Ishikawa (cell line): Measurements from ENCODE around the gene ZNF592.

Experiments
- CEBPB ChIP-seq: IDR thresholded peaks from 2 replicates; pipeline ENCODE4 v1.6.1; 2012
- CREB1 ChIP-seq: IDR thresholded peaks from 2 replicates; pipeline ENCODE4 v1.6.1; 2012; ENCODE audit warnings: low read depth
- EGR1 ChIP-seq: IDR thresholded peaks from 2 replicates; pipeline ENCODE4 v1.6.1; 2012
- EP300 ChIP-seq: IDR thresholded peaks from 2 replicates; pipeline ENCODE4 v1.6.1; 2012; ENCODE audit warnings: borderline replicate concordance
- FOXM1 ChIP-seq: IDR thresholded peaks from 2 replicates; pipeline ENCODE4 v1.6.1; 2012; ENCODE audit warnings: low read depth, borderline replicate concordance
- NFIC ChIP-seq: IDR thresholded peaks from 2 replicates; pipeline ENCODE4 v1.6.1; 2012
- RAD21 ChIP-seq: IDR thresholded peaks from 2 replicates; pipeline ENCODE4 v1.6.1; 2012; ENCODE audit warnings: low read depth
- TAF1 ChIP-seq: IDR thresholded peaks from 2 replicates; pipeline ENCODE4 v1.6.1; 2012; ENCODE audit warnings: low read depth, mild to moderate bottlenecking
- TCF12 ChIP-seq: IDR thresholded peaks from 2 replicates; pipeline ENCODE4 v1.6.1; 2012; ENCODE audit warnings: low read depth
- TEAD4 ChIP-seq: IDR thresholded peaks from 2 replicates; pipeline ENCODE4 v1.6.1; 2012
- USF1 ChIP-seq: IDR thresholded peaks from 2 replicates; pipeline ENCODE4 v1.6.1; 2012
- YY1 ChIP-seq: IDR thresholded peaks from 2 replicates; pipeline ENCODE4 v1.6.1; 2012; ENCODE audit warnings: low read depth
- ZBTB7A ChIP-seq: IDR thresholded peaks from 2 replicates; pipeline ENCODE4 v1.6.1; 2012; ENCODE audit warnings: low read depth
- TF ChIP-seq, protein P1 (sequence below): IDR thresholded peaks from 2 replicates; pipeline ENCODE4 v1.6.1; 2012
- TF ChIP-seq, protein P2 (sequence below): IDR thresholded peaks from 2 replicates; pipeline ENCODE4 v1.6.1; 2012; ENCODE audit warnings: low read depth, mild to moderate bottlenecking

The ZNF592 gene

DNA sequence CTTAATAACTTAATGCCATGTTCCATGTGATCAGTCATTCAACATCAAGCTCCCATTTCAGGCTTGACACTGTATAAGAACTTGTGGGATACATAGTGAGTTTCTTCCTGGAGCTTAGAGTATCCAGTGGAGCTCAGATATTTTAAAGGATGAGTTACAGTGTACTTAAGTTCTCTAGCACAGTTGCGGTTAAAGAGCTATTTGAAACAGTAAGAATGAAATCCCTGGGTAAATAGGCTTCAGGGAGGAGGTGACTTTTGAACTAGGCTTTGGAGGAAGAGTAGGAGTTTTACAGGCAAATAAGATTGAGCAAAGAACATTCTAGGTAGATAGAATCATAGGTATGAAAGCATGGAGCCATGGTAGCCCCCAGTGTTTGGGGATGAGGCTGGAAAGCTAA, 3.8 kb downstream of the ZNF592 start:
- TF ChIP-seq, protein P1, sequence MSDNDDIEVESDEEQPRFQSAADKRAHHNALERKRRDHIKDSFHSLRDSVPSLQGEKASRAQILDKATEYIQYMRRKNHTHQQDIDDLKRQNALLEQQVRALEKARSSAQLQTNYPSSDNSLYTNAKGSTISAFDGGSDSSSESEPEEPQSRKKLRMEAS: no peak
- TF ChIP-seq EP300: no peak
- TF ChIP-seq USF1: no peak
- TF ChIP-seq RAD21: no peak
- no peak for TF ChIP-seq FOXM1
- TF ChIP-seq, protein P2, sequence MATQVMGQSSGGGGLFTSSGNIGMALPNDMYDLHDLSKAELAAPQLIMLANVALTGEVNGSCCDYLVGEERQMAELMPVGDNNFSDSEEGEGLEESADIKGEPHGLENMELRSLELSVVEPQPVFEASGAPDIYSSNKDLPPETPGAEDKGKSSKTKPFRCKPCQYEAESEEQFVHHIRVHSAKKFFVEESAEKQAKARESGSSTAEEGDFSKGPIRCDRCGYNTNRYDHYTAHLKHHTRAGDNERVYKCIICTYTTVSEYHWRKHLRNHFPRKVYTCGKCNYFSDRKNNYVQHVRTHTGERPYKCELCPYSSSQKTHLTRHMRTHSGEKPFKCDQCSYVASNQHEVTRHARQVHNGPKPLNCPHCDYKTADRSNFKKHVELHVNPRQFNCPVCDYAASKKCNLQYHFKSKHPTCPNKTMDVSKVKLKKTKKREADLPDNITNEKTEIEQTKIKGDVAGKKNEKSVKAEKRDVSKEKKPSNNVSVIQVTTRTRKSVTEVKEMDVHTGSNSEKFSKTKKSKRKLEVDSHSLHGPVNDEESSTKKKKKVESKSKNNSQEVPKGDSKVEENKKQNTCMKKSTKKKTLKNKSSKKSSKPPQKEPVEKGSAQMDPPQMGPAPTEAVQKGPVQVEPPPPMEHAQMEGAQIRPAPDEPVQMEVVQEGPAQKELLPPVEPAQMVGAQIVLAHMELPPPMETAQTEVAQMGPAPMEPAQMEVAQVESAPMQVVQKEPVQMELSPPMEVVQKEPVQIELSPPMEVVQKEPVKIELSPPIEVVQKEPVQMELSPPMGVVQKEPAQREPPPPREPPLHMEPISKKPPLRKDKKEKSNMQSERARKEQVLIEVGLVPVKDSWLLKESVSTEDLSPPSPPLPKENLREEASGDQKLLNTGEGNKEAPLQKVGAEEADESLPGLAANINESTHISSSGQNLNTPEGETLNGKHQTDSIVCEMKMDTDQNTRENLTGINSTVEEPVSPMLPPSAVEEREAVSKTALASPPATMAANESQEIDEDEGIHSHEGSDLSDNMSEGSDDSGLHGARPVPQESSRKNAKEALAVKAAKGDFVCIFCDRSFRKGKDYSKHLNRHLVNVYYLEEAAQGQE: no peak
- TF ChIP-seq EGR1: no peak
- TF ChIP-seq NFIC: no peak
- TF ChIP-seq TAF1: no peak
- no peak for TF ChIP-seq CREB1
- no peak for TF ChIP-seq YY1
- TF ChIP-seq CEBPB: no peak
- TF ChIP-seq TCF12: no peak
- no peak for TF ChIP-seq TEAD4
- TF ChIP-seq ZBTB7A: no peak

DNA sequence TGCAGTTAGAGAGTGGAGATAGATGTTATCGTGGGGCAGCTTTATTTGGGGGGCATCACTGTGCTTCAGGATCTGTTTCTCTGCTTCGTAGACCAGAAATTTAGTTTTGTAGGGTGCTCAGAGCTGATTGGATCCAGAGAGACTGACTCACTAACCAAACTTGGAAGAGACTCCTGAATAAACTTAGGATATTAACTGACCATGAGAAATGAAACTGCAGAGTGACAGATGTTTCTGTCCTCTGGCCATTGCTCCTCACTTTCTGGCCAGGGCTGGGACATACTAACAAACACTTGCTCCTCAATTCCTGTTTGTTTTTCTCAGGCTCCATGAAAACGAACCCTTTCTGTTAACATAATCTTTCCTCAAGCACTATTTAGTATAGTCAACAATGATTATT, 4.3 kb downstream of the ZNF592 start:
- TF ChIP-seq, protein P1: no peak
- no peak for TF ChIP-seq USF1
- TF ChIP-seq EP300: no peak
- no peak for TF ChIP-seq FOXM1
- TF ChIP-seq TAF1: no peak
- TF ChIP-seq, protein P2: no peak
- TF ChIP-seq NFIC: no peak
- no peak for TF ChIP-seq TEAD4
- no peak for TF ChIP-seq RAD21
- TF ChIP-seq ZBTB7A: no peak
- TF ChIP-seq EGR1: no peak

- TF ChIP-seq NFIC (no peak), RAD21 (no peak), TAF1 (no peak), TCF12 (no peak), EP300 (no peak), USF1 (no peak), CEBPB (no peak), TEAD4 (no peak), EGR1 (no peak), ZBTB7A (no peak), FOXM1 (no peak), CREB1 (no peak)
- TF ChIP-seq, protein P1: no peak
- TF ChIP-seq, protein P2: no peak
These were observed 7.5 kb downstream of the ZNF592 start for GRCh38 chr15:84755736-84756527.
